NCI-H146 treated with DMSO at 0.1 percent for 48 hours (cell line): Measurements from ENCODE around the gene SRM.
"Not testable (repeated sequence)": the region's sequence is repeated elsewhere in the genome, so short reads cannot be mapped to it uniquely, and the experiment has no call there.

ENCODE experiments used
- DNase-seq: peaks from one replicate; lab custom pipeline; 2025; ENCODE audit not compliant: unreplicated experiment; lab: John Stamatoyannopoulos, UW

Gene SRM

DNA sequence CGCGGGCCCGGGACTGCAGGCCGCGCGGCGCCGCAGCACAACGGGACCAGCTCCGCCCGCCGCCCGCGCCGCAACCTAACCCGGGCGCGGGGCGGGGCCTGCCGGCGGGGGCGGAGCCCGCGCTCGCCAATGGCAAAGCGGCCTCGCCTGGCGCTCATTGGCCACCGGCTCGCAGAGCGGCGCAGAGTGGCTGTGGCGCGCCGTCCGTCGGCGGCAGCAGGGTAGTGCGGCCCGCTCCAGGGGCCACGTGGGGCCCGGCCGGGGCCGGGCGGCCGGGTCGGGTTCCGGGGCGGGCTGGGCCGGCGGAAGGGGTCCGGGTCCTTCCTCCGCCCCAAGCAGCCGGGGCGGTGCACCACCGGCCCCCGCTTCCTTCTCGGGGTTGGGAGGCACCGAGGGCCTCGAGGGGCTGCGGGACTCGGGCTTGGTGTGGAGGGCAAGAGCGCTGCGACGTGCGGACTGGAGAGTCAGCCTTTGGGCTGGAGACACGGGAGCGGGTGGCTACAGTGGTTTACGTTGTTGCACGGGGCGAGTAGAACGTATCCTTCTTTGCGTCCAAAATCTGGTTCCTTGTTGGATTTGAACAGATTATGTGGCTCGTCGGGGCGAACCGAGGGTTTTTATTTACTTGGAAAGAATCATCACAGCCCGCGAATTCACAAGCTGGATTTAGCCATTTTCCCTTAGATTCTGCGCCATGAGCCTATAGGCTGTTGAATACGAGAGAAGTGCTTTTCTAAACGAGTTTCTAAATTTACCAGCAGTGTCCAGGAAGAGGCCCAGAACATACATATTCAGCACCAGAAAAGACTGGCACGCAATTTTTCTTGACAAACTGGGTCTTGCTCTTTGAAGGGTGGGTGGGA lies at the start of gene SRM:
SRM (minus strand) TSS at position 51 of the 863 bp plus-strand sequence. CDS start 75 bp downstream, outside the sequence.
- peak; percentile 21 for DNase-seq

DNA sequence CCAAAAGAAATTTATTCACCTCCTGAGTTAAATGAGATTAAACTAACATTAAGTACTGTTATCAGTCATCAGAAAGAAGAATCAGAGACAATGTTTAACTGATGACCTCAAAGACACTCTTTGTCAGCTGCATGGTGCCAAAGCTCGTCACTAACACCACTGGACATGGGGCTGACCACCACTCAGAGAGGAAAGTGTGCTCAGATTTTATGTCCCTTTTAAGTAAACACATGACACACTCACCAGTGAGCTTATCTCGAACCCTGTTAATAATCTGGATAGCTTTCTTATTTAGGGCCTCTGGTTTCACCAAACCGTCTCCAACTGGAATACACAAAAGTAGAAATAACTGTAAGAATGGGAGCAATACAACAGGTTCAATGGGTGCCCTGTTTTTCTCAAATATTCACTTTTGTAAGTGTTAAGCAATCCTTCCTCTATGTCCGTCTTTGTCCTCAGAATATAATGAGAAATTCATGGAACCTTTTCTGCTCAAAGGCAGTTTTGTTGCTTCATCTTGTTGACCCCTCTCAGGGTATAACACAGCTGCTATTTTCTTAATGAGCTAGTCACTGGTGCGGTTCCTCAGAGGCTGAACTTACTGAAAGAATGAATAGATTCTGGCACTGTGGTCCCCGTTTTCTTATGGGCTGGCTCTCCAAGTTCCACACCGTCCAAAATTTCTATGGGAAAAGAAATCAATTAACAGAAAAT lies 49.4 kb upstream of the SRM start:
- DNase-seq = no peak

DNA sequence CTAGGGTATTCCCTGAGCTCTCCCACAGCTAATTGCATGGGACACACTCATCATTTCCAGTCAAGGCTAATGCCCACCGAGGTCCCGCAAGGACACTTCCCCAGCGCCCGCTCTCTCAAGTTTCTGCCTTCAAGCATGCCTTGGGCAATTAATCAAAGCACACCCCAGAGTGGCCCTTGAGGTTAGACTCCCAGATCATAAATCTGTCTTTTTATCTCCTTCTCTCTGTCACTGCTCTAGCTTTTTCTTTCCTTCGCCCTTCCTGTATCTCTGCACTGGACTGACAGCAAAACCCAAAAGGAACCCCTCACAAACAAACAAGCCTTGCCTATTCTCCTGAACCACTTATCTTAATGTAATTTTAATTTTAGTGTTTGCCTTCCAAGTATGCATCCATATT lies 47.8 kb upstream of the SRM start:
- DNase-seq = no peak

DNA sequence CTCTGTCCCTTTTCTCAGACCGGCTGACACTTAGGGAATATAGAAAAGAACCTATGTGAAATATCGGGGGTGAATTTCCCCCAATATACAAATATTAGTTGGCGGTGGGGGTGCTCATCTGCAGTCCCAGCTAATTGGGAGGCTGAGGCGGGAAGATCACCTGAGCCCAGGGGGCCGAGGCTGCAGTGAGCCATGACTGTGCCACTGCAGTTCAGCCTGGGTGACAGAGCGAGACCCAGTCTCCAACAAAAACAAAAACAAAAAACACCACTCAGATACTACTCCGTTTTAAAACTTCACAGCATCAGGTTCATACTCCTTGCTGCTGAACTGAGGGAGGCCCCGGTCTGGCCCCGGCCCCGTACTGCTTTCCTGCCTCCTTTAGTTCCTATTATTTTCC lies 45.8 kb upstream of the SRM start:
- no peak for DNase-seq

DNA sequence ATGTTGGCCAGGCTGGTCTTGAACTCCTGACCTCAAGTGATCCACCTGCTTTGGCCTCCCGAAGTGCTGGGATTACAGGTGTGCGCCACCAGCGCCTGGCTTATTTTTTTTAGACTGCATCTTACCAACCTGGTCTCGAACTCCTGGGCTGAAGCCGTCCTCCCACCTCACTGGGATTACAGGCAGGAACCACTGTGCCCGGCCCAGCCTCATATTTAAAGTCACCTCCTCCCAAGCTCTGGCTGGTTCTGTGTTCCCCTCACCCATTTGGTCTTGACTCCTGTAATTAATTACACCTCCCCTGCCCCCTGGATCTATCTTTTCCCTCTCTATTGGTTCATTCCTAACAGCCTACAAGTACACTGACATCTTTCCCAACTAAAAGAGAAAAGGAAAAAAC lies 41.5 kb upstream of the SRM start:
- DNase-seq = no peak

DNA sequence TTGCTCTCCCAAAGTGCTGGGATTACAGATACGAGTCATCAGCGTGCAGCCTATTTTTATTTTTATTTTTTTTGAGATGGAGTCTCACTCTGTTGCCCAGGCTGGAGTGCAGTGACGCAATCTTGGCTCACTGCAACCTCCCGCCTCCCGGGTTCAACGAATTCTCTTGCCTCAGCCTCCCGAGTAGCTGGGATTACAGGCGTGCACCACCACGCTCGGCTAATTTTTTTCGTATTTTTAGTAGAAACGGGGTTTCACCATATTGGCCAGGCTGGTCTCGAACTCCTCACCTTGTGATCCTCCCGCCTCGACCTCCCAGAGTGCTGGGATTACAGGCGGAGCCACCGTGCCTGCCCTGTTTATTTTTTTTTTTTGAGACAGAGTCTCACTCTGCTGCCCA lies 41.0 kb upstream of the SRM start:
- DNase-seq = not testable (repeated sequence)

DNA sequence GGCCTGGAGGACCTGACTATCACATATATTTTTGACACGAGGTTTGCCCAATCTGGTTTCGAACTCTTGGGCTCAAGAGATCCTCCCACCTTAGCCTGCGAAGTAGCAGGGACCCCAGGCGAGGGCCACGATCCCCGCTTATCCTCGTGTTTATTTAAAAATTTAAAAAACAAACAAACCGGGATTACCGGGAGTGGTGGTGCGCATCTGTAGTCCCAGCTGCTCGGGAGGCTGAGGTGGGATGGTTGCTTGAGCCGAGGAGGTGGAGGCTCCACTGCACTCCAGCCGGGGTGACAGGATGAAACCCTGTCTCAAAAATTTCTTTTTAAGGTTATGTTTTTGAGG lies 40.3 kb upstream of the SRM start:
- no peak for DNase-seq

DNA sequence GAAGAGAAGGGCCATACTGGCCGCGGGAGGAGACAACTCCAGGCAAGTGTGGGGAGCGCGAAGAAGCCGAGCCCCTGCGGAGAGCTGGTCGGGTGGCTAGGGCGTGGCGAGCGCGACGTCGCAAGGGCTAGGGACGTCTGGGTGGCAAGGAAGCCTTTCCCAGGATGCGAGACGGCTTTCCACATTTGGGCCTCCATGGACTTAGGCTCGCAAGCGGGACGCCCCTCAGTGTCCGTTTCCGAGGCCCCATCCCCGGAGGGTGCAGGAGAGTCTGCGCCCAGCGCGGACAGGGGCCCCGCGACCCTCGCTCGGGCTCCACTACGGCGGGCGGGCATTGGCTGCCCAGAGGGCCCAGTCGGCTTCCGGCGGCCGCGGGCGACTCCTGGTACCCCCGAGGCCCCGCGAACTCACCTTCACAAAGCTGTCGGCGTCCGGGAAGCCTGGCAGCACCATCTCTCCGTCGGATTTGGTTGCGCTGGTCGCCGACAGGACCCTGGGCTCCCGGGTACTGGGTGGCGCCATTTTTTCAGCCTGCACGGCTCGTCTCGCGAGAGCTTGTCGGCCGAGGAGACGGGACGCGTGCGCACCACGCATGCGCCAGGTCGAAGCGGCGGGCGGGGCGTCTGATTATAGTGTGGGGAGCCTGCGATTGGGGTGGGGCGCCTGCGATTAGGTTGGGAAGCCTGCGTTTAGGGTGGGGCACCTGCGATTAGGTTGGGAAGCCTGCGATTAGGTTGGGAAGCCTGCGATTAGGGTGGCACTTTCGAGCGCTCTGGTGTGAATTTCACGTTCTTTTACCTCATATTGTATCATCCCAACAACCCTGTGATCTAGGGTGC lies 39.7 kb upstream of the SRM start, which contains the start of gene EXOSC10:
EXOSC10 (minus strand) TSS at position 560 of the 839 bp plus-strand sequence; CDS start at position 522, 38 bp downstream.
- DNase-seq = peak; percentile 46

DNA sequence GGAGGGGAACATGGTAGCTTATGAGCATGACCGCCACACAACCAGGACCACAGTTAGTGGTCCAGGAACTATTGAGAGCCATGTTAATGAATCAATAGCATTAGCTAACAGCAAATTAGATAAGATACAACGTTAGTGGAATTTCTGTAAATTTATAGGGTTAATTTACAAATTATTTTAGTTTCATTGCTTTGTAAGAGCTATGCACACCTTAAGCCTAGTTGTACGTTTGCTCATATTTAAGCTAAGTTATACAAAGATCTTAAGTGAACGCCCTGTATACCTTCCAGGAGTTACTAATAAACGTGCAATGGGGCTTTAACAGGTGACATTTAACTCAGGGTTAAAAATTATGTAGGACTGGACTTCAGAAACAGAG lies 39.1 kb upstream of the SRM start:
- DNase-seq = no peak

DNA sequence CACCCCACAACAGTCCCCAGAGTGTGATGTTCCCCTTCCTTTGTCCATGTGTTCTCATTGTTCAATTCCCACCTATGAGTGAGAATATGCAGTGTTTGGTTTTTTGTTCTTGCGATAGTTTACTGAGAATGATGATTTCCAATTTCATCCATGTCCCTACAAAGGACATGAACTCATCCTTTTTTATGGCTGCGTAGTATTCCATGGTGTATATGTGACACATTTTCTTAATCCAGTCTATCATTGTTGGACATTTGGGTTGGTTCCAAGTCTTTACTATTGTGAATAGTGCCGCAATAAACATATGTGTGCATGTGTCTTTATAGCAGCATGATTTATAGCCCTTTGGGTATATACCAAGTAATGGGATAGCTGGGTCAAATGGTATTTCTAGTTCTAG lies 24.0 kb upstream of the SRM start:
- DNase-seq = not testable (repeated sequence)

DNA sequence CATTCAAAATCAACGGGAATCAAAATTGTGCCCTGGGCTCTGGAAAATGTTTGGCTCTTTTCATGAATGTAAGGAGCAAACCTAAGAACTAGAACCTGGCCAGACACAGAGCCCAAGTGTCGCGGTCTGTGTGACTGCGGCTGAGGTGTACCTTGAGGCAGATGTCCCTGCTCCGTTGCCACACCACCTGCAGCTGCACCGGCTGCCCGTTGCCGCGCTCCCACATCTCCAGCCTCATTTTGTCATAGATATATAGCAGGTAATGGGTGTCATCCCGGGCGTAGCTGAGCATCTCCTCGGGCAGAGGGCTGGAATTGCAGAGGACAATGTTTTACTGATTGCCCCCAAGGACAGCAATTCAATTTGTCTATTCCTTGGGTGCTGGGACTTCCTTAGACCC lies 21.1 kb upstream of the SRM start:
- DNase-seq = no peak

DNA sequence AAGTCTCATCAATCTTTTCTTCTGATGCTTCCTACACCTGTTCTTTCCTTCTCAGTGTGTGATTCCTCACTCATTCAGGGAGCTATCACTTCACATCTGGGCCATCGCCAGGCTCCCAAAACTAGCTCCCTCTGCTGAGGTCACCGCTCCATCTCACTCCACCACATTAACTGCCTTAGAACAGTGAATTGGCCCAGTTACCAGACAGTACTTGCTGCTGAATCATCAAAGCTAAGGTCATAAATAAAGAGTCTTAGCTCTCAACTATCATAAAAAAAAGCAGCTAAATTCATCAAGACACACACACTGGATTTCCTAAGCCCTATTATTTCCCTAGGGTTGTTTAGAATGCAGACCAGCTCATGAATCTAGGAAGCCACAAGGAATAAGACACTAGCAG lies 18.8 kb upstream of the SRM start:
- DNase-seq = no peak

DNA sequence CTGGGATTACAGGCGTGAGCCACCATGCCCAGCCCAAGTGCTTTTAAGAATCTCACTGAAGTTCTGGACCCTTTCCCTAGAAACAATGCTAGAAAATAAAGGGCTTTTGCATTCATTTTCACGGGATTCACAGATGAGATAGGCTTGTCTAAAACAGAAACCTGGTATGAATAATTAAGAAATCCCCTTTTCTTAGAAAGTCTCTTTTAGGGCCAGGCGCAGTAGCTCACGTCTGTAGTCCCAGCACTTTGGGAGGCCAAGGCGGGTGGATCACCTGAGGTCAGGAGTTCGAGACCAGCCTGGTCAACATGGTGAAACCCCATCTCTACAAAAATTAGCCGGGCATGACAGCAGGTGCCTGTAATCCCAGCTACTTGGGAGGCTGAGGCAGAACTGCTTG lies 13.6 kb upstream of the SRM start:
- not testable (repeated sequence) for DNase-seq

DNA sequence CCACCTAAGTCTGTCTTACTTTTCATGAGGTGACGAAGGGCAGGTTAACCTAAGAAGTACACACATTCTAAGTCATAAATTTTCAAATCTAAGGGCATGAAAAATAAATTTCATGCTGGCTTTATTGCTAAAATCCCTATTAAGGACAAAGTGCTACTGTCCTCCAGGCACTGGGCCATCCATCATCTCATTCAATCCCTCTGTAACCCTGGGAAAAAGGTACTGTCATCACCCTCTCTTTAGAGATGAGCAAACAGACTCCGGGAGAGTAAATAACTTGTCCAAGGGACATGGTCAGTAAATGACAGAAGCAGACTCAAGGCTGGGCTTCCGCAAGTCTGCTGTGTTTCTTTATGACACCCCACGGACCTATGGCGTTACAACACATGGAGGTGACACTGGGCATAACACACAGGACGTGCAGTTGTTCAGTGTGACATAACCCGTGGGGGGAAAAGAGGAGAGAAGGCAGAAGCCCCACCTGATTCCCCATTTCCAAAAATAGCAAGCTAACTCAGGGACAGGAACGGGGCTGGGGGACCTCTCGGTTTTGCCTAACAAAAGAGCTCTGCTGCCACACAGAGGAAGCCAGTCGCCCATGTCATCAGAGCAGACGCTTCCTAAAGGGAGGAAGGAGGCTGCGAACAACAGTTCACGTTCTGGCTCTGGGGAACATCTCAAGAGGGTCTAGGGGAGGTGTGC lies 12.5 kb upstream of the SRM start:
- DNase-seq = peak; percentile 78

DNA sequence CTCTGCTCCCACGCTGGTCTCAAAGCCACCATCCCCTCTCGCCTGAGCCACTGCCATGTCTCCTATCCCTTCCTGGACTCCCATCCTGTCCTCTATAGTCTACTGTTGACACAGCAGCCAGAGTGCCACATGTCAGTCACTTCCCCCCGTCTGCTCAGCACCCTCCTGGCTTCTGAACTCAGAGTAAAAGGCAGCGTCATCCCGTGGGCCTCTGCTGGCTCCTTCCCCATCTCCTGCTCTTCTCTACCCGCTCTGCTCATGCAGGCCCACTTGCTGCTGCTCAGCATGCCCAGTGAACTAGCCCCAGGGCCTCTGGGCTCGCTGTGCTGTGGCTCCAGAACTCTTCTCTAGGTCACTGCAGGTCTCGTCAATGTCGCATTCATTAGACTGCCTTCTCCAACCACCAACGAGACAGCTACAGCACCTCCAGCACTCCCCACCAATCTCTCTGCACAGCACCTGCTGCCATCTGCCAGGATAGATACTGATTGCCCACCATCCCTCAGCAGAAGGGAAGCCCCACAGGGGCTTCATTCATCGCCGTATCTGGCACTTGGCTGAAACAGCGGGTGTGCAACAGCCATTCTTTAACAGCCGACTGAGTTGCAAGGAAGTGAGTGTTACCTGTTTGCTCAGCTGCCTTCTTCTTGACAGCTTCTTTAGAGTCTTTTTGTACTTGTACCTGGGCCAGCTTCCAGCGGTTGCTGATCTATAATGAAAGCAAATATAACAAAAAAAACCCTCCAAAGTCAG lies 11.8 kb upstream of the SRM start:
- DNase-seq = peak; percentile 86

DNA sequence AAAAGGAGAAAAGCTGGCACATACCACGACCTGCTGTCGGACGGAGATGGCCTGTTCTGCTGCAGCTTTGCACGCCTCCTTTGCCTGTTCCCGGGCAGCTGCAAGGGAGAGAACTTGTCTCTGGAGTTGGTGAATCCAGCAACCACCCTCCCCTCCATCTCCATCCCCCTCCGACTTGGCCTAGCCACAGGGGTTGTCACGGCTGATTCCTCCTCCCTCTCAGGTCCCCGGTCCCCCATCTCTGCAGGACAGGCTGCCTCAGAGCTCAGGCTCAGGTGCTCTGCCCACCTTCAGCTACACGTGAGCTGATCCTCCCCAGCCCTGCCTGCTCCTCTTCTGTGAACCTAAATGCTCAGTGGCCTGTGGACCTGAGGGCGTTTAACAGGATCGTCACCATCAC lies 11.1 kb upstream of the SRM start:
- DNase-seq = no peak

DNA sequence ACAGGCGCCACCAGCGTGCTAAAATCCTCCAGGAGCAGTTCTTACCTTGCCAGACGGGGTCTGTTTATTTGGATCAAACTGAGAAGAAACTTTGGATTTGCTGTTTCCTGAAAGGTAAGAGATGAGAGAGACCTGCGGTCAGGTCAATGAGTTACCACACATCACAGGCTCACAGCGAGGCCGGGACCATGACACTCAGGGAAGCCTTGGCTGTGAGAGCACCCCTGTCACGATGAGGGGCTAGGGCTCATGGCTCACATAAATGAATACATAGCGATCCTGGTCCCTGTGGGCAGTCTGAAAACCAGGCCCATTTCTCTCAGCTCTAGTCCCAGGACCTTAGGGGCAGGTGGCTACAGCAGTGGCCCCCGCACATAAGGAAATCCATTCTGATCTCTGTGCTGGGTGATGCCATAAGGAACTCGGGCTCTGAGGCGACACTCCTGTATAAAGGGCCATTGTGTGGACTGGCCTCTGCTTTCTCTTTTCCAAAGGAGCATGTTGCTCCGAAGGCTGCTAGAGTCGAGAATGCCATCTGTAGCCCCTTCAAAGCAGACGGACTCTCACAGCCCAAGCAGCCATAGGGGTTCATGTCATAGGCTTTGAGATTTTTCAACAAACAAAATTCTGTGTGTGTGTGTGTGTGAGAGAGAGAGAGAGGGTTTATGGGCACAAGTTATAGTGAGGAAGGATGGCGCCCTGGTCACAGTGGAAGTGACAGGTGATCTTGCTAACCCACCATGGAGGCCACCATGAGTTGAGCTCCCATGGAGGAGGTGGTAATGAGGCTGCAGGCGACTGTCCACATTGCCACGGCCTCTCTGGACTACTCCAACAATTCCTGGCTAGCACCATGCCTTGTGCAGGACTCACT lies 9.0 kb upstream of the SRM start:
- DNase-seq = no peak

DNA sequence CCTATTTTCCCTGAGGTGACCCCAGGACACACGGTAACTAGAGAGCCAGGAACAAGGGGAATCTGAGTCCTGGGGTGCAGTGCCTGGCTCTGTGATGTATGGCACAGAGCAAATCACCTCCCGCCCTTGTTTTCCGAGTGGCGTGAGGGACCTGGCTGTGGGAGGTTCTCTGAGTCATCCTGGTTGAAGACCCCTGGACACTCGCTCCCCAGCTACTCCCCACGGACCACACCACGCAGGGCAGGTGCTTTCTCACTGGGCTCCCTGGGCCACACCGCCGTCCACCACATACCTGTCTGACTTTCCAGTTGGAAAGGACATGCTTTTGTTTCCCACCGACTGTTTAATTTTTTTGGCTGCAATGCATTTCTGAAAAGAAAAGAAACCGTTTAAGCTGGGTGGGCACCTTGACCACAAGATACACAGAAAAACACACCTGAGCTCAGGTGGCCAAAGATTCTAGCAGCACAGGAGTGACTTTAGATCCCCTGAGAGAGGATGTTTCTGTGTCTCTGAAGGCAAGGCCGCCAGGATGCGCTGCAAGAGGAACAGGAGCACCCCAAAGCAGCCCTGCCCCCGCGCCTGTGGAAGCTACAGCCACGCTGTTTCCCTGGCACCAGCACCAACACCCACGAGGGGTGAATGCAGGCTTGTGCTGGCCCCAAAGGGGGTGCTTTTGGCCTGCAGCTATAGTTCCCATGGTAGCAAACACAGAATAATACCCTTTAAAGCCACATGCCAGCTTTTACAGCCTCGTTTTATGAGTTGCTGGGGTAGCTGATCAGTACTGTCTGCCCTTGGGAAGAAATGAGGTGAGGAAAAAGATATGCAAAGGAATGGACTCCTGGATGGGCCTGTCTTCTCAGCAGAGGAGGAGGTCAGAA lies 8.1 kb upstream of the SRM start:
- DNase-seq = no peak
